Keratinocyte (primary cell): ENCODE results near the gene LRRD1.
"Not testable (repeated sequence)": the region's sequence is repeated elsewhere in the genome, so short reads cannot be mapped to it uniquely, and the experiment has no call there.

Experiments
- EZH2 ChIP-seq: IDR thresholded peaks from one replicate; pipeline ENCODE4 v1.6.1; 2012; ENCODE audit warnings: inconsistent platforms, mild to moderate bottlenecking, low read length, moderate library complexity
- TF ChIP-seq, protein P1 (sequence below), 3 experiments: IDR thresholded peaks in 1 of 3; conservative IDR thresholded peaks in 1 of 3; optimal IDR thresholded peaks in 1 of 3; 2 replicates in 2 of 3; 3 replicates in 1 of 3; pipeline versions ENCODE3 to v1.5.1; 2011; ENCODE audit warnings: low read length in 3 of 3, mild to moderate bottlenecking in 3 of 3, moderate library complexity in 2 of 3, control low read depth in 1 of 3, inconsistent platforms in 1 of 3; ENCODE audit not compliant: insufficient read depth in 2 of 3; ENCODE audit errors: extremely low read depth in 1 of 3

DNA sequence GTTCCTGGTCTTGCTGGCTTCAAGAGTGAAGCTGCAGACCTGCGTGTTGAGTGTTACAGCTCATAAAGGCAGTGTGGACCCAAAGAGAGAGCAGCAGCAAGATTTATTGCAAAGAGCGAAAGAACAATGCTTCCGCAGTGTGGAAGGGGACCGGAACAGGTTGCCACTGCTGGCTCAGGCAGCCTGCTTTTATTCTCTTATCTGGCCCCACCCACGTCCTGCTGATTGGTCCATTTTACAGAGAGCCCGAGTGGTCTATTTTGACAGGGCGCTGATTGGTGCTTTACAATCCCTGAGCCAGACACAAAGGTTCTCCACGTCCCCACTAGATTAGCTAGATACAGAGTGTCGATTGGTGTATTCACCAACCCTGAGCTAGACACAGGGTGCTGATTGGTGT is 36.2 kb downstream of the LRRD1 start:
- TF ChIP-seq EZH2 = not testable (repeated sequence)
- TF ChIP-seq, protein P1, sequence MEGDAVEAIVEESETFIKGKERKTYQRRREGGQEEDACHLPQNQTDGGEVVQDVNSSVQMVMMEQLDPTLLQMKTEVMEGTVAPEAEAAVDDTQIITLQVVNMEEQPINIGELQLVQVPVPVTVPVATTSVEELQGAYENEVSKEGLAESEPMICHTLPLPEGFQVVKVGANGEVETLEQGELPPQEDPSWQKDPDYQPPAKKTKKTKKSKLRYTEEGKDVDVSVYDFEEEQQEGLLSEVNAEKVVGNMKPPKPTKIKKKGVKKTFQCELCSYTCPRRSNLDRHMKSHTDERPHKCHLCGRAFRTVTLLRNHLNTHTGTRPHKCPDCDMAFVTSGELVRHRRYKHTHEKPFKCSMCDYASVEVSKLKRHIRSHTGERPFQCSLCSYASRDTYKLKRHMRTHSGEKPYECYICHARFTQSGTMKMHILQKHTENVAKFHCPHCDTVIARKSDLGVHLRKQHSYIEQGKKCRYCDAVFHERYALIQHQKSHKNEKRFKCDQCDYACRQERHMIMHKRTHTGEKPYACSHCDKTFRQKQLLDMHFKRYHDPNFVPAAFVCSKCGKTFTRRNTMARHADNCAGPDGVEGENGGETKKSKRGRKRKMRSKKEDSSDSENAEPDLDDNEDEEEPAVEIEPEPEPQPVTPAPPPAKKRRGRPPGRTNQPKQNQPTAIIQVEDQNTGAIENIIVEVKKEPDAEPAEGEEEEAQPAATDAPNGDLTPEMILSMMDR (optimal IDR thresholded peaks at IDR 0.05 in 1 of 3, IDR thresholded peaks at IDR 0.05 in 1 of 3, conservative IDR thresholded peaks at IDR 0.05 in 1 of 3; ENCODE audit: extremely low read depth in 1 of 3, insufficient read depth in 2 of 3, low read length in 3 of 3) = not testable (repeated sequence)
